ENCODE measurements around the gene ZNF160. TPM values are rescaled to one million over a fixed set of nuclear protein-coding genes. Genes with fewer than 3 reads are reported as not detected.

ZNF160 gene
- total RNA-seq, 1 donor = 51.8 TPM

GRCh38 chr19:53019684-53020083, 83.5 kb downstream of the ZNF160 start:
- no peak overlapping the region for H3K4me3 ChIP-seq (ENCODE audit: insufficient read depth, low read length)
- no peak overlapping the region for H2AFZ ChIP-seq (ENCODE audit: low read length)
- peaks cover 5% of the 10 kb centered on the region for H4K20me1 ChIP-seq (ENCODE audit: insufficient read depth, low read length)
- no peaks in the 10 kb centered on the region for H3K79me2 ChIP-seq (ENCODE audit: insufficient read depth, low read length)
- no peaks in the 10 kb centered on the region for H3K27me3 ChIP-seq (ENCODE audit: insufficient read depth, low read length)
- H3K36me3 ChIP-seq (ENCODE audit: insufficient read depth, low read length) = no peaks in the 10 kb centered on the region
- TF ChIP-seq CTCF (IDR thresholded peaks at IDR 0.05; ENCODE audit: extremely low read depth, low read depth, low read length) = peak; percentile 23
- DNase-seq (ENCODE audit: insufficient read length, low spot score, missing footprints) = no peak
- no peak overlapping the region for H3K4me2 ChIP-seq (ENCODE audit: insufficient read depth, low read length)
- H3K4me1 ChIP-seq (ENCODE audit: insufficient read depth, low read length) = no peaks in the 10 kb centered on the region
- H3K27ac ChIP-seq (ENCODE audit: low read depth, low read length) = no peak overlapping the region
- no peaks in the 10 kb centered on the region for H3K9me3 ChIP-seq (ENCODE audit: low read depth, low read length)

Other genes starting within 250 kb of the ZNF160 start
- 23.0 and 23.2 TPM in 2 replicates for gene ZNF468, start 245.8 kb downstream of the ZNF160 start, total RNA-seq
- gene ZNF320, start 205.8 kb downstream of the ZNF160 start, total RNA-seq = 10.0 and 11.2 TPM in 2 replicates
- 4.7 and 5.0 TPM in 2 replicates for gene ZNF888, start 180.0 kb downstream of the ZNF160 start, total RNA-seq
- gene ZNF816, start 140.5 kb downstream of the ZNF160 start, total RNA-seq = 8.3 and 9.8 TPM in 2 replicates
- gene ERVV-1, start 89.5 kb downstream of the ZNF160 start, total RNA-seq = not detected in 2 replicates
- gene ERVV-2, start 58.7 kb downstream of the ZNF160 start, total RNA-seq = not detected in 2 replicates
- gene ZNF415, start 29.5 kb upstream of the ZNF160 start, total RNA-seq = 7.6 and 11.2 TPM in 2 replicates
- 9.0 and 12.4 TPM in 2 replicates for gene ZNF347, start 55.6 kb upstream of the ZNF160 start, total RNA-seq
- 2.9 and 3.8 TPM in 2 replicates for gene ZNF665, start 89.9 kb upstream of the ZNF160 start, total RNA-seq
- 14.1 and 21.2 TPM in 2 replicates for gene ZNF677, start 151.5 kb upstream of the ZNF160 start, total RNA-seq
- under 0.01 TPM in 1 of 2 replicates, not detected in the other for gene VN1R2, start 154.9 kb upstream of the ZNF160 start, total RNA-seq
- not detected in 2 replicates for gene VN1R4, start 164.3 kb upstream of the ZNF160 start, total RNA-seq
- gene ZNF845, start 230.3 kb upstream of the ZNF160 start, total RNA-seq = 7.7 and 8.7 TPM in 2 replicates

Data from osteoblast (primary cell).